G401 (cell line): ENCODE measurements around the gene DCDC2C. TPM values are rescaled to one million over a fixed set of nuclear protein-coding genes. Genes with fewer than 3 reads are reported as not detected.

ENCODE experiments used
- DNase-seq: peaks from one replicate; pipeline ENCODE4 v3.0.0-alpha.2; 2015; ENCODE audit warnings: low spot score
- in situ Hi-C: cut with HindIII; loops from 2 replicates; pipeline ENCODE4 v1.10.0; 2016; ENCODE audit warnings: low sequenced_read_pairs, mixed read lengths
- total RNA-seq: library from RNA; depleted of rRNA; stranded (reverse); fragments of >200 nt; shearing (Covaris generic); gene quantifications from 2 replicates; pipeline ENCODE4 v1.2.3, GENCODE V29; 2014

Gene DCDC2C
- total RNA-seq, 1 experiment from 2014 or later, result not detected

GRCh38 chr2:3670941-3671340, 32.4 kb upstream of the DCDC2C start:
- DNase-seq, result no peak
- in situ Hi-C loops, result no loop called here

DNA sequence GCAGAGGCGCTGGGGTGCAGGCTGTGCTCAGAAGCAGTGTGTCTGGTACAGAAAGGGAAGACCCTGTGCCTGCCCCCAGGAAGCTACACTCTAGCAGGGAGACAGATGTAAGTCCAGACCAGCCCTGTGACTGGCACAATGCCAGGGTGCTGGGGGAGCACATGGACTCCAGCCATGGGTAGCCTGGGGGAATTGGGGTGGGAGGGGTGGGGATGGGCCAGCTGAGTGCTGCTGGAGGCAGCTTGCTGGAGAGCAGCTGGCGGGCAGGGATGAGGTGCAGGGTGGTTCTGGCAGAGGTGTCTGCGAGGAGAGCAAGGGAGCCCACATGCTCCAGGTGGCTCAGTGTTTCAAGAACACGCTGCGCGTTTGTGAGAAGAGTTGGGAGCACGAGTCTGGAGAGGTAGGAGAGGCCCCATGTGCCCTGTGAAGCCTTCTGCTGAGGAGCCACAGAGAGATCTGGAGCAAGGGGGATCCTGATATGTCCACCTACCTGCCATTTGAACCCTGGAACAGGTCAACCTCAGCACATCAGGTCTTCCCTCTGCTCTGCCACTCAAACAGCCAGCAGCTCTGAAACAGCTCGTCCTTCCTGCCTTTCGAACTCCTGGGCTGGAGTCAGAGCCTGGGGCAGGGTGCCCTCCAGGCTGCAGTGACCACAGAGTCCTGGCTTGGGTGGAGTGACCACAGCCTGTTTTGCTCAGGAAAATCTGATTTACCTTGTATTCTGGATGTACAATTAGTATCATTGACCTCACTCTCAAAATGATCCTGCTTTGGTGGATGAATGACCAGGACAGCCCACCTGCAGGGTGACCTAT, 30.3 kb upstream of the DCDC2C start:
- in situ Hi-C loops, result no loop called here
- no peak for DNase-seq

- in situ Hi-C loops, result no loop called here
Observed at GRCh38 chr2:3674066-3674845, 29.1 kb upstream of the DCDC2C start.

GRCh38 chr2:3675687-3676086, 27.7 kb upstream of the DCDC2C start:
- DNase-seq, result no peak
- in situ Hi-C loops, result no loop called here

More at GRCh38 chr2:3674066-3674845, 29.1 kb upstream of the DCDC2C start:
- no peak for DNase-seq

DNA sequence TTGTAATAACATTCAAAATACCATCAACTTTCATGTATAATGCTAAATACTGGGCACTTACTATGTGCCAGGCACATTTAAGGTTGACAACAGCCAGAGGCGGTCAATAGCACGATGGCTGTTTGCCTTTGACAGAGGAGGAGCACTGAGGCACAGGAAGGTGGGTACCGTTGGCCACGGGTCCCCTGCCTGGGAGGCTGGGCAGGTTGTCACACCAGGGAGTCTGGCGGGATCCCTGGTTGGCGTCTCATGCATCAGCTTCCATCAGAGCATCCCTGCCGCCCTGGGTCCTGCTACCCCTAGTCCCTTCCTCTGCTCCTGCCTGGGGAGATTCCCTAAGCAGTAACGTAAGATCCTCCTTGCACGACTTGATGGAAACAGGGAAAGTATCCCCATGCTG, 25.9 kb upstream of the DCDC2C start:
- DNase-seq, result no peak
- in situ Hi-C loops, result no loop called here

DNA sequence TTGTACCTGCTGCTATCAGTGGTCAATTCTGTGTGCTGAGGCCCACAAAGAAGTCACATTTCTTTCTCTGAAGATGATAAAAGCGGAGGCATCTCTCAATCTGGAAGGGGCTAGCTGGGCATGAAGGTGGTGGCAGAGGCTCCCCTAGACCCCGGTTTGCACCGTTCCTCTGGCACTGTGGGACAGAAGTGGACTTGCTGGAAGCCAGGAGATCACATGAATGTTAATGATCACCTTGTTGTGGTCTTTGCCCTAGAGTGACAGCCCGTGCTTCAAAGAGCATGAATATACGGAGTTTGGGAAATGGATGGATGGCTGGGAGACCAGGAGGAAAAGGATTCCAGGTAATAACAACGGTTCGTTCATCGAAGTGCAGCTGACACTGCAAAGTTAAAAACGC, 25.2 kb upstream of the DCDC2C start:
- no peak for DNase-seq
- in situ Hi-C loops, result no loop called here

DNA sequence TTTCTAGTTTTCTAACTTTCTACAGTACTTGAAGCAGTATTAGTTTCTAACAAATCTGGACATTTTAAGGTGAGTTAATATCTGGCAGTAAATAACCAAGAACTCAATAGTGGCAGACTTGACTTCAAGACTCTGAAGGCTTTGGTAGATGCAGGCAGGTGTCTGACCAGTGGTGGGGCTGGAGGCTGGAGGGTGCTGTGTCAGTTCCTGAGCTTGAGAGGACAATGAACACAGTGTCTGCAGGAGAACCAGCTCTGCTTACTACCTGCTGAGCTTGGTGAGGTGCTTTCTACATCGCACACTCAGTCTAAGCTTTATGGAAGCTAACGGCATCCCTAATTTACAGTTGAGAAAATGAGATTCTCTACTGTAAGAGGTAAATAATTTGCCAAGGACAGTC, 24.2 kb upstream of the DCDC2C start:
- in situ Hi-C loops, result no loop called here
- DNase-seq, result no peak

DNA sequence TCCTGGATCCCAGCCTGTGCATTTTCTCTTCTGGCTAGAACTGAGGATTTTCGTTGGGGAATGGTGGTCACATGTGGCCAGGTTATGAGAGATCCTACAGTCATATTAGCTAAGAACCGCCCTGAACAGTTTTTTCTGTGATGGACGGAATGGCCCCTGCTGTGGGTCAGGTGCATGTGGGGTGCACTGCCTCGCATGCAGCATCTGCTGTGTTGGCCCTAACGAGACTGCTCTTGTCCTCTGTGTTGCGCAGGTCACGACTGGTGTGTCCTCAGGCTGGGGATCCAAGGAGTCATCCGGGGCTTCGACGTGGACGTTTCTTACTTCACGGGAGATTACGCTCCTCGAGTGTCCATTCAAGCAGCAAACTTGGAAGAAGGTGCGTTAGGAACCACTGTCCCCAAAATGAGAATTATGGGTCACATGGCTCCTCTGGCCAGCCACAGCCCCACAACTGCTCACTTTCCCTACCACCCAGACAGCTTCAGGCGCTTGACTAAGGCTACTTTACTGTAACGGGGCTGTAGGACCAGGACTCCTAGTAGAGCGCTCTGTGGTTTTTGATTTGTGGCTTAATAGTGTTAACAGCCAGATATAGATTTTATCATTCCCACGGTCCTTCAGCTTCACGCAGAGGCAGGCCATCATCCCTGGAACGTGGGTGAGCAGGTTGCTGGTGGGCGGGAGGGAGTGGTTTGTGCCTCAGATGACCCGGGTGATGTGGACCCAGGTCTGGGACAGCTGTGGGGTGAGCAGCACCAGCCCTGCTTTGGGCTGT, 23.6 kb upstream of the DCDC2C start:
- in situ Hi-C loops, result no loop called here
- DNase-seq, result no peak

GRCh38 chr2:3680548-3681345, 22.6 kb upstream of the DCDC2C start:
- in situ Hi-C loops, result no loop called here
- DNase-seq, result no peak

- in situ Hi-C loops, result no loop called here
- no peak for DNase-seq
Observed at GRCh38 chr2:3681625-3682024, 21.8 kb upstream of the DCDC2C start.

- DNase-seq, result no peak
- in situ Hi-C loops, result no loop called here
Observed at GRCh38 chr2:3682811-3683210, 20.6 kb upstream of the DCDC2C start.

- in situ Hi-C loops, result no loop called here
- no peak for DNase-seq
Observed at GRCh38 chr2:3683748-3684454, 19.5 kb upstream of the DCDC2C start.

GRCh38 chr2:3689998-3690748, 13.2 kb upstream of the DCDC2C start:
- in situ Hi-C loops, result no loop called here
- no peak for DNase-seq

DNA sequence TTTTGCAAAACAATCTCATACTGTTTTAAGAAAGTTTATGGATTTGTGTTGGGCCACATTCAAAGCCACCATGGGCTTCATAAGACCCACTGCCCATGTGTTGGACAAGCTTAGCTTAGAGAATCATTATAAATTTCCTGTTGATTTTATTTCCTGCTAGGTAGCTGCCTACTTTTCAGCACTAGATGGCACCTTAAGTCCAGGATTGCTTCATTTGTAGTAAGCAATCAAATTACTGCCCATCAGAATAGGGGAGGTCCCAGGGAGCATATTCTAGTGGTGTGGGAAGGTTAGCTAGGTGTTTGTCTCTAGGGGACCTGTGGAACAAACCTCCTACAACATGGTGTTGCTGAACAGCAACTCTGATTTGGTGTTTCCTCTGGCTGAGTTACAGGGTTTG, 11.0 kb upstream of the DCDC2C start:
- in situ Hi-C loops, result no loop called here
- no peak for DNase-seq

DNA sequence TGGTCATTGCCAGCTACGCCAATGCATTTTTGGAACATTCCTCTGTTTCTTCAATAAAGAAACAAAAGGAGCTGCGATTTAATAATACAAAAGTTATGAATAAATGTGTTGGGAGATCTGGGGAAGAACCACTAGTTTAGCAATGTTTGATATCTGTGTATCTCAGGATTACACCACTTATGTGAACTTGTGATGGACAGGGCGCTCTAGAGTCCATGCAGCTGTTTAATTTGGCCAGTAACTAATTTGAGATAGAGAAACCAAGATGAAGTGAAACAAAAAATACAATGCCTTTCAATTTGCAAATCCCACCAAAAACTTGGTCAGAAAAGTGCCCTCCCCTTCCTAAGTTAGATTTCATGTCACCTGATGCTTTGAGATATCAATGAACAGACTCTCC, 6.8 kb upstream of the DCDC2C start:
- no peak for DNase-seq
- in situ Hi-C loops, result no loop called here

DNA sequence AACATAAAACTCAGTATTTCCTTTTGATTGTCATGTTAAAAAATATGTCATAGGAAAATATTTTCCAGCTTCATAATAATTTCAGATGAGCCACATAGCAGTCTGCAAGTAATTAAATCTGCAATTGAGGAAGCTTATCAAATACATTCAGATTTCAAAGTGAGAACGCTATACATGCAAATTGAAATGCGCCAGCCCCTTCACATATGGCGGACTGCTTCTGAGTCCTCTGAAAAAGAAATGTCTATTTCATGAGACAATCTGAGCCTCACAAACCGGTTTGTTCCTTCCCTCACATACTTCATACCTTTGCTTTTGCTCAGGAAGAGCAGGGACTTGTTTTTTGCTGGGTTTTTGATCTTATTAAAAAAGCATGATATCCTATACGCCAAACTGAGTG, 2.3 kb upstream of the DCDC2C start:
- in situ Hi-C loops, result no loop called here
- DNase-seq, result no peak

DNA sequence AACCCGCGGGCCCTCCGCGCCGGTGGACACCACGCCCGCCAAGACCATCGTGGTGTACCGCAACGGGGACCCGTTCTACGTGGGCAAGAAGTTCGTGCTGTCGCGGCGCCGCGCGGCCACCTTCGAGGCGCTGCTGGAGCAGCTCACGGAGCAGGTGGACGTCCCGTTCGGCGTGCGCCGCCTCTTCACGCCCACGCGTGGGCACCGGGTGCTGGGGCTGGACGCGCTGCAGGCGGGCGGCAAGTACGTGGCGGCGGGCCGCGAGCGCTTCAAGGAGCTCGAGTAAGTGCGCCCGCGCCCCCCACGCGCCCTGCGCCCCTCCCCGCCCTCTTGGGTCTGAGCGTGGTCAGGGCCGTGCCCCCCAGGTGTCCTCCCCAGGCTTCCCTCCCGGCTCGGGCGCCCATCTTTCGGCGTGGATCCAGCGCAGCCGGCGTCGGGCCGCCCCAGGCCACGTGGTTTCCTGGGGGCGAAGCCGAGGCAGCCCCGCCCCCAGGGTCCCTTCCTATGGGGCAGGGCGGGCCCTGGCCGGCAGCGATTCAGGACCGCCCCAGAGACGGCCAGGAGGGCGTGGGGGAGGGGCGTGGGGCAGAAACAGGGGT, 481 bp downstream of the DCDC2C start:
- DNase-seq, result no peak
- in situ Hi-C loops, result no loop called here

DNA sequence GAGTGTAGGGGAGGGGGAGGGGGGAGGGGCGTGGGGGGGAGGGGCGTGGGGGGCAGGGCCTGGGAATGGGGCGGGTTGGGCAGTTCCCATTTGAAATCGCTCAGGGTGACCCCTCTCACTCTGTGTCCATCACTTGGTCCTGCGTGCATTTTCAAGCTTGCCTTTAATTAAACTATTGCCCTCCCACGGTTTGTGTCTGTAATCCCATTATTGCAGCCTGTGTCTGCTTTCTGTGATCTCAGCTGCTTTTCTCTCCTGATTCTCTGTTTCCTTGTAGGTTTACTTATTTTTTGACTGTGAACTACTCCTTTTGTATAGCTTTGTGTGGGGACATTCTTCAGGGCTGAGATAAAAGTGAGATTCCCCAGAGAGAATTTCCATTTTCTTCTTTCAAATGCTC, 1.3 kb downstream of the DCDC2C start:
- DNase-seq, result no peak
- in situ Hi-C loops, result no loop called here
